ENCODE data around the gene UCHL3. TPM values are rescaled to one million over a fixed set of nuclear protein-coding genes. Genes with fewer than 3 reads are reported as not detected.
"Not testable (repeated sequence)": the region's sequence is repeated elsewhere in the genome, so short reads cannot be mapped to it uniquely, and the experiment has no call there.

Gene UCHL3
- polyA plus RNA-seq (2013, experiment 1 of 2; ENCODE audit: insufficient read length) = 35.6 TPM
- polyA plus RNA-seq (2013, experiment 2 of 2; ENCODE audit: insufficient read length) = 37.6 TPM

DNA sequence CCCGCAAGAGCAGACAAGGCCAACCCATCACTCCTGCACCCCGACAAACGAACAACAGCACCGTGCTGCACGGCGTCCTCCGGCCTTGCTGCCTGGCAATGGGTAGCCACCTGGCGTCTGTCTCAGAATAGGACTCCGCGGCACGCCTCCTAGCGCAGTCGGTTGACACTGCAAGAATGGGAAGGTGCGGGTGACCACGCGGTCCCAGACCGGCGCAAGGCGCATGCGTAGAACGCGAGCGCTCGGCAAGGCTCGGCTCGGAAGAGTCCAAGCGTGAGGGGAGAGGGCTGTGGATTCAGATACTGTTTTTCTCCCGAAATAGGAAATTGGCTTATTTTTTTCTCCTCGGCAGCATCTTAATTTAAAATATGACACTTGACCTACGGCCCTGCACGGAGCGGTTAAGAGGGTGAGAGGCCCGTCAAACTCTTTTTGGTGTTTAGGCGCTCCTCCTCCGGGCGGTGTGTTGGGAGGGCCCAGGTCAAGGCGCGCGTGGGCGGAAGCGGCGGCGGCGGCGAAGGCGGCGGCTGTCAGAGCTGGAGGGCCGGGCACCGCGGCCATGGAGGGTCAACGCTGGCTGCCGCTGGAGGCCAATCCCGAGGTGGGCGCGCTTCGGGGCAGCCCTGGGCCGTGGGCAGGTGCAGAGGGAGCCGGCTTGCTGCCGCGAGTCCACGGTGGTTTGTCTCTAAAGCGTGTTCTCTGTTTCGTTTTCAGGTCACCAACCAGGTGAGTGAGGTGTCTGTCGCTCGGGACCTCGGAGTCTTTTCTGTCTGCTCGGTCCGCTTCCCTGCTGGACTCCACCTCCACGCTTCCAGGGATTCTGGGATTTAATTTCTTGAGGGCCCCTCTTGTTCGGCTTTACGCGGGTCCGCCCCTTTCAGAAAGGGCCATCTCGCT, at the start of gene UCHL3:
Gene UCHL3, plus strand, starts transcription at position 530 of the 897 bp plus-strand sequence. Its CDS starts 30 bp downstream, at position 560.
- peak; percentile 95 for DNase-seq

DNA sequence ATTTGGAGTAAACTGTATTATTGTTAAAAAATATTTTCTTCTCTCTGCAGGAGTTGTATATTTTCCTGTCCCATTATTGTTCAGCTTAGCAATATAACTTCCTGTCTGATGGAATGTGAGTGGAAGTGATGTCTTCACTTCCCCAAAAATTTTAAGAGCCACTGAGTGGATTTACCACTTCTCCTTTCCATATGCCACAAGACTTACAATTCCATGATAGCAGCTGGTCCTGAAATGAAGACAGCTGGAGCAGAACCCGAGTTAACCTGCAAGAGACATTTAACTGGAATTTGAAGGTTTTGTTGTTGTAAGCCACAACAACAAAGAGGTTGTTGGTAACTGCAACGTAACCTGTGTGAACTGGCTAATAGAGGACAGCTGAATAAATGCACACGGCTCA, 44.3 kb upstream of the UCHL3 start:
- DNase-seq = no peak

DNA sequence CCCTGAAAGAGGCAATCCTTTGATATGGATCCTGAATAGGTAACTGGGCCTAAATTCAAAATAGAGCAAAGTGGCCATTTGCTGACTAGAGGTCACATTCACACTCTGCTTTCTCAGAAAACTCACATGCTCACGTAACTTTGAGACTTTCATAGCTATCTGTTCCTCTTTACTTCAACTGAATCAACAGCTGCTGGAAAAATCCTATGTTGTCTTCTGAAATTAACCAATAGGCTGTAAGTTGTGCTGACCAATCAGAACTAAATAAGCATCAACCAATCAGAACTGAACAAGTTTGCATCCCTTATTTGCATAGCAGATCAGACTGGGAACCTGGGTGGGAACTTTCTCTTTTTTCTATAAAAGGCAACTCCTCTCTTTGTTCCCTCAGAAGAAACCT, 43.6 kb upstream of the UCHL3 start:
- no peak for DNase-seq

DNA sequence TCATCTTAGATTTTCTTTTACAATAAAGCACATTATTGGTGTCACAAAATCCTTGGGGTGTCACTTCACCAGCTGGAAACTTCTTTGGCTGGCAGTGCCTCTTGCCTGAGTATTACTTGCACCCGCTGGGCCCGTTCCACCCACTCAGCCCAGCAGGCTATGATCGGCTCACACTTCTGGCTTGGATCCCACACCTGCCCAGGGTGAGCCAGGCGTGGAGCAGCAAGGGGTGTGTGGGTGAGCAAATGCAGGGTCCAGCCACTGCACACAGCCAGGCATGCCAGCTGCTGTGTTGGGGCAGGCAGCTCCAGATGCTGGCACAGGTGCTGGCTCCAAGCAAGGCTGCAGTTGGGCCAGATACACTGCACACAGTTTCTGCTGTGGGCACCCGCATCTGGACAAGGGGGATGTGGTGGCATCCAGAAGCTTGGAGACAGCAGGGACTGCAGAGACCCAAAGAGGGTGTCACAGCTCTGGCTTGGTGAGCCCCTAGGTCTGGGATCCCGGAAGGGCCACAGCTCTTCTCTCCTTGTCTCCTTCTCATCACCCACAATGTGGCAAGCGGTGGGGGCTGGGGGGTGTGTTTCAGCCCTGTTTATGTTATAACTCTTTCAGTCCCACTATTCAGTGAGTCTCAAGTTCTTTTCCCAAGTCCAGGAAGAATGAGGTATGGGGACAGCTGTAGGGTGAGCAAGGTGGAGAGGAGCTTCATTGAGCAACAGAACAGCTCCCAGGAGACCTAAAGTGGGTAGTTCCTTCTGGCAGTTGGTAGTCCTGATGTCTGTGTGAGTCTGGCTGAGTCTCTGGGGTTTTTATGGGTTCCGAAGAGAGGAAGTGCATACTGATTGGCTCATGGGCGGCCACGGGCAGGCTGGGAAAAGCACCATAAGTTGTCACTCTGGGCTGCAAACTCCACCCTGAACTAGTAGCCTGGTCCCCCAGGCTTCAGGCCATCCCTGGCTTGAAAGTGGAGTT, 42.3 kb upstream of the UCHL3 start:
- no peak for DNase-seq

DNA sequence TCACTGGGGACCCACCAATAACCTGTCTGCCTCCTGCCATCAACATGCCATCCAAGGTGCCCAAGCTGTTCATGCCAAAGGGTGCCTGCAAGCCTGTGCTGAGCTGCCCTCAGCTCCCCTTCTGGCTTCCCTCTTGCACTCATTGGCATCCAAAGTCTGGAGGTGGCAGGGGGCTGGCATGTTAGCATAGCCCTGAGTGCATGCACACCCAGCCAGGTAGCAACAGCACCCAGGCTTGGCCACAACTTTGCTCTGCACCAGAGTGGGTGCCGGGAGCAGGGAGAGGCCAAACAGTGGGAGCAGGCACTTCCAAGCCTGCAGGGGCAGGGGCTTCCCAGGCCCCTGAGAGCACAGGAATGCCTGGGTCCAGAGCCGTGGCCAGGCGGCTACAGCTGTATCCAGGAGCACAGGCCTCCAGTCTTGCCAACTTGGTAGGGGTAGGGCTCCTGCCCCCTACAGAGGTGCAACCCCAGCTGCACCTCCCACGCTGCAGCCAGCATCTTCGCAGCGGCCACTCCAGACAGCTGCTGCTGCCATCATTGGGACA, 41.5 kb upstream of the UCHL3 start:
- DNase-seq = no peak

DNA sequence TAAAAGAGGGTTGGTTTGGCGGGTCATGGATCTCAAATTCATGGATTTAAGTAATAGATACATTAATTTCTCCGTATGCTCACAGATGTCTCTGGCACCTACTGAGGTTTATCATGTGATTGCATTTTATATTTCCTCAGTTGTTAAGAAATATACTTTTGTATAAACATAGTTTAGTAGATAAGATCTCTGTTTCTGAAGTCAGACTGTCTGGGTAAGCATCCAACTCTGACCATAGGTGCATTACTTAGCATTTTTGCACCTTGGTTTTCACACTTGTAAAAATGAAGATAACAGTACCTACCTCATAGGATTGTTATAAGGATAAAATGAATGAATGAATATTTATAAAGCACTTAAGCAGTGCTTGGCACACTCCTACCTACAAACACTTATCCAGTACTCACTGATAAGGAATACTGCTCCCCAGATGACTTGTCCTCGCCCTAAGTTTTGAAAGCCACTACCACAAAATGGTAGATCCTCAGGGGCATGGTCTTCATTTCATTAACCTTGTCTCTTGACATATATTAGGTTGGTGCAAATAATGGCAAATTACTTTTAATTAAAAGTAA, 38.5 kb upstream of the UCHL3 start:
- no peak for DNase-seq

DNA sequence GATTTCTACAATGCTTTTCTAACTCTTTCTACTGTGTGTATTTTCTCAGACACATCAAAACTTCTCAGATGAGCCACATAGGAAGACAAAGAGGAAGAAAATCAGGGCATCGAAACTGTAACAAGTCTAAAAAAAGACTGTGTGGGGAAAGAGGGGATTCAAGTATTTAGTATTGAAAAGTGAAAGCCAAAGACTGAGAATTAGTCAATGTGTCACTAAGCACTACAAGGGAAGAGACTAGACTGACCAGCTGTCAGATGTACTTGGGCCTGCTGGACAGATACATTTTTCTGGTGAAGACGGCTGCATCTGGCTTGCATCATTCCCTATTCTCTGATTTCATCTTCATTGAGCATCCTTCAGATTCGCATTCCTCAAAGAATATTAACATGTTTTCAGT, 37.3 kb upstream of the UCHL3 start:
- DNase-seq = peak; percentile 14

GRCh38 chr13:75513271-75513670, 36.3 kb upstream of the UCHL3 start:
- no peak for DNase-seq

DNA sequence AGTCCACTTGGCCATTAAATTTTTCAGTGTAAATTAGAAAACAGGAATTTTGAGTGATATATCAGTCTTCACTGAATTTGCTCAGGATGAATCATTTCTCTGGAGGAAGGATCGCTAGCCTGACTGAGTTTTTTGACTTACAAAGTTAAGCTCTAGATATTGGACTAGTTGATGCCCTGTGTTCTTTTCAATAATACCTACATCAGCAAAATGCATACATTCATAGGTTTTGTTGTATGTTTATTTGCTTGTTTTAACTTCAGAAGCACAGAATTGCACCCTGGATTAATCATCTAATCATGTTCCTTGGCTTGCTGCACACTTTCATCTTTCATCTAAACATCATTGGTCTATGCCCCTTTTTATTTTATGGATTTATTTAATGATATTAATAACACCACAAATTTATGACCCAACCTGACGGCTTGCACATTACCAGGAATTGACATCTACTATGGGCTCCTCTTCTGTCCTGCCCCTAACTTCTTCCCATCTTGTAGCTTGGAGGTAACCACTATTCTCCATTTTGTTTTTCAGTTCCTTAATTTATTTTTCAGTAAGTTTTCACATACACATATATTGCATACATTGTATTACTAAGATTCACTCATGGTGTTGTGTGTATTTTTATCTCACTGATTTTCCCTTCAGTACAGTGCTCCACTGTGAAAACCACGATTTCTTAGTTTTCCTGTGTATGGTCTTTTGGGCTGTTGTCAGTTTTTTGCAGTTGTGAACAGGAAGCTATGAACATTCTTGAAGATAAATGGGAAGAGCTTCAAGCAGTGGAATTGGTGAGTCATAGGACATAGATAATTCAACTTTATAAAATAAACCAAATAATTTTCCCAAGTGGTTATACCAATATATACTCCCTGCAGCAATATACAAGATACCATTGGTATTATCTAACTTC, 35.3 kb upstream of the UCHL3 start:
- peak; percentile 53 for DNase-seq

- no peak for DNase-seq
These were observed 31.0 kb upstream of the UCHL3 start for GRCh38 chr13:75518439-75519088.

GRCh38 chr13:75521956-75522355, 27.6 kb upstream of the UCHL3 start:
- no peak for DNase-seq

GRCh38 chr13:75530549-75530961, 19.0 kb upstream of the UCHL3 start:
- DNase-seq = no peak

GRCh38 chr13:75533861-75534260, 15.7 kb upstream of the UCHL3 start:
- DNase-seq = no peak

DNA sequence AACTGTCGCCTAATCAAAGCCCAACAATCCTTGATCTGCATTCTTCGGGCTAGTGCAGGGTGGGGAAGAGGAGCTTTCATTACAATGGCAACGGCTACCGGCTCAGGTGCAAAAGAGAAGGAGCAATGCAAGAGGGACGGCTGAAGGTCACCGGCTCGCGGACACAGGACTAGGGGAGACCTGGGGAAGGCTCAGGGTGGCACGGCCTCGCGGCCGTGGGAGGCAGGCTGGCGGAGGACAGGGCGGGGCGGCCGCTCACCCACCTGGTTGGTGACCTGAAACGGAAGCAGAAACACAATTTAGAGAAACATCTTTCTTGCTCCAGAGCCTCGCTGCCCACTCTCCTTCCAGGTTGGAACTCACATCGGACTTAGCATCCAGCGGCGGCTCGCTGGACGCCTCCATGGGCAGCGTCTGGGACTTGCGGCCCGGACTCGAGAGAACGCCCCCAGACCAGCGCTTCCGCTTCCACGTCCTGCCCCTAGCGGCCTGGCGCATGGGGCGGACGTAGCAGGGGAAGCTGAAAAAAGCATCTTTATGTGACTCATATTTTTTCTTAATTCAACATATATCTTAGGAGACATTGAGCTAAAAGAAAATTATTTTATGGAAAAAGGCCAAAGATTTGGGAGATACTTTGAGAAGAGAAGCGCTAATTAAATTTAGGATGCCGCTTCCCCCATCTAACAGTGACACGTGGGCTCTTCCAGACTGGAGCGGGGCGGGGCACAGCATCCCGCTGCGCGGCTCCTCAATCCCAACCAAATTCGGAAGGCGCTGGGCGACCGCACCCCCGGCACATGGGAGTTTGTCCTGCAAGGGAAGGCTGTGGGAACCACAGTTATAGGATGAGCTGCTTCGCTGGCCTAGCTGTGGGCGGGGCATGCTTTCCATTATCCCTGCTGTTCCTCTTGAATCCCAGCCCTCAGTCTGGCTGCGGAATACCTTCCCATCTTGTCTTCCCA, 11.9 kb upstream of the UCHL3 start, which contains the start of gene COMMD6:
Gene COMMD6, minus strand, starts transcription at position 441 of the 965 bp plus-strand sequence. Its CDS starts 36 bp downstream, at position 405.
- DNase-seq = peak; percentile 96

GRCh38 chr13:75541287-75541686, 8.3 kb upstream of the UCHL3 start:
- peak; percentile 10 for DNase-seq

- DNase-seq = no peak
These were observed 7.6 kb upstream of the UCHL3 start for GRCh38 chr13:75541961-75542360.

DNA sequence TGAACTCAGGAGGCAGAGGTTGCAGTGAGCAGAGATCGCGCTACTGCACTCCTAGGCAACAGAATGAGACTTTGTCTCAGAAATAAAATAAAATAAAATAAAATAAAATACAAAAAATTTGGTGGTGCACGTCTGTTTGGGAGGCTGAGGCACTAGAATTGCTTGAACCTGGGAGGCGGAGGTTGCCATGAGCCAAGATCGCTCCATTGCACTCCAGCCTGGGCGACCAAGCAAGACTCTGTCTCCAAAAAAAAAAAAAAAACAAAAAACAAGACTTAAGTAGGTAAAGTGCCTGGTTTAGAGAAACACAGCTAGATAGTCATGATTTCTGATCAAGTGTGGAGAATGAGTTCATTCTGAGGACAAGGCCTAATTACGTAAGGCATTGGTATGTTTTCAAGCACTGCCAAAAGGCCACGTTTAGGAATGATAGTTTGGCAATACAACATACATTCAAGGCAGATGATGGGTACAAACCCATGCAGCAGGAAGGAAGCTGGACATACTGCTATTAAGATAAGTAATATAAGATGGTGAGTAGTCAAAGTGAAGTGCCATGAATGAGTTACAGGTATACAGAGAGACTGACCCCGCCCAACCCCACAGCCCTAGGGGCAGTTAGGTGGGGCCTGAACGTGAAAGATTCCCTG, 4.8 kb upstream of the UCHL3 start:
- peak; percentile 76 for DNase-seq

- not testable (repeated sequence) for DNase-seq
These were observed 4.2 kb upstream of the UCHL3 start for GRCh38 chr13:75545386-75545785.

GRCh38 chr13:75547917-75548316, 1.7 kb upstream of the UCHL3 start:
- no peak for DNase-seq
